Spleen (tissue), 7 donors: ENCODE data around the gene SLC16A2.

Source experiments
- CTCF ChIP-seq, 11 experiments: fragments of 200-600 bp in 7 of 11; fragments of 450-650 bp in 4 of 11; sonication (generic) in 4 of 11; IDR thresholded peaks in 8 of 11; conservative IDR thresholded peaks in 3 of 11; 1 replicate in 7 of 11; 2 replicates in 4 of 11; pipeline versions ENCODE4 v1.4.0 to v1.8.0; 2016 to 2021; ENCODE audit warnings: antibody characterized with exemption in 11 of 11, inconsistent platforms in 4 of 11, mild to moderate bottlenecking in 1 of 11
- POLR2A ChIP-seq, 3 donors: fragments of 450-650 bp; IDR thresholded peaks; one replicate each; pipeline ENCODE4 v1.5.1; 2017; ENCODE audit warnings: antibody characterized with exemption in 3 of 3, mild to moderate bottlenecking in 1 of 3
- donor health status: DM: no; HTN: no; CAD: no; lungs with moderate emphysema.
- donor health status: DM: no; HTN: no; CAD: no.
- donor health status: DM: no; HTN: no; CAD: no.

- no peak for TF ChIP-seq CTCF (IDR thresholded peaks at IDR 0.05 in 8 of 11, conservative IDR thresholded peaks at IDR 0.05 in 3 of 11)
- no peak for TF ChIP-seq POLR2A (IDR thresholded peaks at IDR 0.05)
Measured at GRCh38 chrX:74446876-74447275, 25.6 kb downstream of the SLC16A2 start.
